A549 treated with GW870086 at 1 μM for 4 hours (cell line): ENCODE results near the gene MPP4. TPM values are rescaled to one million over a fixed set of nuclear protein-coding genes. Genes with fewer than 3 reads are reported as not detected.

Experiments used
- total RNA-seq: library from RNA; stranded (reverse); fragments of 200-300 nt; extraction: Qiagen RNA extraction; gene quantifications from 5 replicates; pipeline ENCODE4 v1.2.3, GENCODE V29; 2022; ENCODE audit warnings: low read depth

The MPP4 gene, protein sequence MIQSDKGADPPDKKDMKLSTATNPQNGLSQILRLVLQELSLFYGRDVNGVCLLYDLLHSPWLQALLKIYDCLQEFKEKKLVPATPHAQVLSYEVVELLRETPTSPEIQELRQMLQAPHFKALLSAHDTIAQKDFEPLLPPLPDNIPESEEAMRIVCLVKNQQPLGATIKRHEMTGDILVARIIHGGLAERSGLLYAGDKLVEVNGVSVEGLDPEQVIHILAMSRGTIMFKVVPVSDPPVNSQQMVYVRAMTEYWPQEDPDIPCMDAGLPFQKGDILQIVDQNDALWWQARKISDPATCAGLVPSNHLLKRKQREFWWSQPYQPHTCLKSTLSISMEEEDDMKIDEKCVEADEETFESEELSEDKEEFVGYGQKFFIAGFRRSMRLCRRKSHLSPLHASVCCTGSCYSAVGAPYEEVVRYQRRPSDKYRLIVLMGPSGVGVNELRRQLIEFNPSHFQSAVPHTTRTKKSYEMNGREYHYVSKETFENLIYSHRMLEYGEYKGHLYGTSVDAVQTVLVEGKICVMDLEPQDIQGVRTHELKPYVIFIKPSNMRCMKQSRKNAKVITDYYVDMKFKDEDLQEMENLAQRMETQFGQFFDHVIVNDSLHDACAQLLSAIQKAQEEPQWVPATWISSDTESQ
- total RNA-seq = 0.07 to 0.14 TPM (median 0.13 TPM) in 3 of 5 replicates, not detected in the others

DNA sequence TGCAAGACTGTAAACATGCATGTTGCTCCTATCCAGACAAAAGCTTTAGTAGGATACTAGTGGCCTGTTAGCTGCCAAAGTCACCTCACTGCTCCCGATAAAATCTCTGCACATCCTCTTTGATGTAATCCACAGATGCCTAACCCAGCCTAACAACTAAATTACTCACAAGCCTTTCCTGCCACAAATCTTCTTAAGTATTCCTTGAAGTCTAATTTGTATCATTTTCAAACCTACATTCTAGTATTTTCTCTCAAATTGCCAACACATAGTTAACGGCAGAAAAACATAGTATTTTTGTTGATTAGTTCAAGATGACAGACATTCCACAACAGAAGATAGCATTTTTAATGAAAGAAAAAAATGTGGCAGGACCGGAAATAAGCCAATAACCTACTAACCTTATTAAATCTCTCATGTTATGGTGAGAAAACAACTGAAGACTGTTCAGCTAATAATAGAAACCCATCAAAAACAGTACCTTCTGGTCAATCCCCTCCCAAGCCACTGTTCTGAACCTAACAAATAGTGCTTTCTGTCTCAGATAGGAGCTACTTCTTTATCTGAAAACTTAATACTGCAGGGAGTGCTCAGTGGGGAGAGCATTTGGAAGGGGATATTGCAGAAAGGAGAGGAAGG is at the start of gene MPP4:
Gene MPP4 (minus strand): TSS at position 57 of the 639 bp plus-strand sequence. CDS start 4,690 bp downstream, outside the sequence.

DNA sequence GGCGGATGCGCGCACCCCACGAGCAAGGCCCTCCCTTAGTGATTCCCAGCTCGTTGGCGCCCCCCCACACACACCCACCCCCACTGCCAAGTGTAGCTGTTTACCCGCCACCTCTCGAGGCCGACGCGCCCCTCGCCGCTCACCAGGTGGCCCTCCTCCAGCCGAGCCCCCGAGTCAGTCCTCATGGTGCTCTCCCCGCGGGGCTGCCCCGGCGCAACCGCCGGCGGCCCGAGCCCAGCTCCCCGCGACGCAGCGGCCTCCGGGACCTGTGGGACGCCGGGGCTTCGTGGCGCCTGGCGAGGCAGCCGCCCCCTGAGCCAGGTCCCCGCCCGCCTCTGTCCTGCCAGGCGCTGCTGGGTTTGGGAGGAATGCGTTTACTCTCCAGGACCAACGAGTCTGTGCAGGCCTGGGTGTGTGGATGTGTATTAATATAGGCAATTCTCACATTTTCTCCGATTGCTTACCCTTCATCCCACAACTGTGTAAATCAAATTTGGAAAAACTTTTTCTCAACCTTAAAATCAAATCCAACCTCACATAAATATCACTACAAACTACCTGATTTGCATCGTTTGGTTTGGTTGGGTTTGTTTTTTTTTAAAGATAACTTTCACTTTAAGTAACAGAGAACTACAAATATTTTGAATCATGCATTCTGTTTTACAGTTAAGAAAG is 55.1 kb downstream of the MPP4 start, which contains the start of gene TMEM237:
Gene TMEM237 (minus strand): TSS at position 288 of the 675 bp plus-strand sequence. CDS start 103 bp downstream, at position 185.

Other genes with a start within 250 kb of the MPP4 start
- gene TRAK2, start 247.2 kb downstream of the MPP4 start, total RNA-seq = 9.9 to 16.1 TPM (median 14.6 TPM) in 5 replicates
- gene STRADB, start 246.9 kb downstream of the MPP4 start, total RNA-seq = 19.4 to 29.2 TPM (median 23.7 TPM) in 5 replicates
- 16.7 to 22.5 TPM (median 19.9 TPM) in 5 replicates for gene TMEM237, start 55.1 kb downstream of the MPP4 start, total RNA-seq
- 8.6 to 13.2 TPM (median 11.8 TPM) in 5 replicates for gene ALS2, start 82.3 kb upstream of the MPP4 start, total RNA-seq
- gene CDK15, start 107.9 kb upstream of the MPP4 start, total RNA-seq = not detected in 5 replicates